ENCODE measurements around the gene CDHR2.

The CDHR2 gene

GRCh38 chr5:176640616-176641015 lies 91.5 kb downstream of the CDHR2 start:
- TF ChIP-seq TCF12 (IDR thresholded peaks at IDR 0.05; ENCODE audit: low read depth) (no peak), REST (IDR thresholded peaks at IDR 0.05; ENCODE audit: low read depth) (no peak), EP300 (IDR thresholded peaks at IDR 0.05; ENCODE audit: borderline replicate concordance) (no peak), EGR1 (IDR thresholded peaks at IDR 0.05) (no peak), TEAD4 (IDR thresholded peaks at IDR 0.05) (no peak), FOXM1 (IDR thresholded peaks at IDR 0.05; ENCODE audit: borderline replicate concordance, low read depth) (no peak), TAF1 (IDR thresholded peaks at IDR 0.05; ENCODE audit: low read depth) (no peak)

GRCh38 chr5:176642675-176643490 lies 93.7 kb downstream of the CDHR2 start:
- TF ChIP-seq MAX (IDR thresholded peaks at IDR 0.05) (no peak), RAD21 (IDR thresholded peaks at IDR 0.05; ENCODE audit: low read depth) (no peak), CEBPB (IDR thresholded peaks at IDR 0.05) (no peak), TAF1 (IDR thresholded peaks at IDR 0.05; ENCODE audit: low read depth) (no peak), EP300 (IDR thresholded peaks at IDR 0.05; ENCODE audit: borderline replicate concordance) (no peak), NFIC (IDR thresholded peaks at IDR 0.05) (no peak), EGR1 (IDR thresholded peaks at IDR 0.05) (no peak), TCF12 (IDR thresholded peaks at IDR 0.05; ENCODE audit: low read depth) (no peak), USF1 (IDR thresholded peaks at IDR 0.05) (no peak), TEAD4 (IDR thresholded peaks at IDR 0.05) (no peak), CREB1 (IDR thresholded peaks at IDR 0.05; ENCODE audit: low read depth) (no peak)

- TF ChIP-seq REST (IDR thresholded peaks at IDR 0.05; ENCODE audit: low read depth) (no peak), CREB1 (IDR thresholded peaks at IDR 0.05; ENCODE audit: low read depth) (no peak), USF1 (IDR thresholded peaks at IDR 0.05) (no peak), CEBPB (IDR thresholded peaks at IDR 0.05) (no peak)
These were observed 94.5 kb downstream of the CDHR2 start for GRCh38 chr5:176643491-176644219.

- TF ChIP-seq USF1 (IDR thresholded peaks at IDR 0.05) (no peak), NFIC (IDR thresholded peaks at IDR 0.05) (no peak), ZBTB7A (IDR thresholded peaks at IDR 0.05; ENCODE audit: low read depth) (no peak), RAD21 (IDR thresholded peaks at IDR 0.05; ENCODE audit: low read depth) (no peak), TCF12 (IDR thresholded peaks at IDR 0.05; ENCODE audit: low read depth) (no peak), YY1 (IDR thresholded peaks at IDR 0.05; ENCODE audit: low read depth) (no peak), REST (IDR thresholded peaks at IDR 0.05; ENCODE audit: low read depth) (no peak), EP300 (IDR thresholded peaks at IDR 0.05; ENCODE audit: borderline replicate concordance) (no peak), TAF1 (IDR thresholded peaks at IDR 0.05; ENCODE audit: low read depth) (no peak), CREB1 (IDR thresholded peaks at IDR 0.05; ENCODE audit: low read depth) (no peak), CEBPB (IDR thresholded peaks at IDR 0.05) (no peak), TEAD4 (IDR thresholded peaks at IDR 0.05) (no peak), FOXM1 (IDR thresholded peaks at IDR 0.05; ENCODE audit: borderline replicate concordance, low read depth) (no peak), MAX (IDR thresholded peaks at IDR 0.05) (no peak), EGR1 (IDR thresholded peaks at IDR 0.05) (no peak)
These were observed 95.2 kb downstream of the CDHR2 start for GRCh38 chr5:176644294-176644693.
